ENCODE data around the gene ZFP62. TPM values are rescaled to one million over a fixed set of nuclear protein-coding genes. Genes with fewer than 3 reads are reported as not detected.

The ZFP62 gene
- total and polyA plus RNA-seq, 2 of the 8 experiments (the other 6 are each of a cell fraction or from before 2014, with no cell fraction given) = 9.3 to 38.5 TPM

DNA sequence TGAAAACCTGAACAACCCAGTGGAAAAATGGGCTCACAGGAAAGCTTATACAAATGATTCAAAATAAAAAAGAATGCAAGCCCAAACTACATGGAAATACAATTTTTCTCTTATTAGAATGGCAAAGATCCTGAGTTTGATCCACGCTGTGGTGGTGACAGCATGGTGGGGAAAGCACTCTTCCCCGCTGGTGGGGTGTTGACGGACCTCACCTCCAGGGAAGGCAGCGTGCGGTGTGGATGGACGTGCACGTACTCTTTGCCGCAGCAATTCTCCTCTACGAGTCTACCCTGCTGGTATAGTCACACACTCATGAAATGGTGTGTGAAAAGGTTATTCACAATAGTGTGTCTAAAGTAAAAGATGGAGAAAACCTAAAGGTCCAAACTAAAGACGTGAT is 5.9 kb upstream of the ZFP62 start:
- Histone ChIP-seq H2BK120ac (replicated peaks; ENCODE audit: low read depth, low read length) (no peak overlapping the region), H3K36me3 (ENCODE audit: control insufficient read depth in 2 of 4, insufficient read depth in 4 of 4, low read length in 3 of 4) (no peaks in the 10 kb centered on the region), H3K4me2 (ENCODE audit: insufficient read depth in 1 of 2, low read depth in 2 of 2, low read length in 2 of 2) (no peak overlapping the region), H3K23me2 (ENCODE audit: low read depth, low read length) (no peaks in the 10 kb centered on the region), H3K79me1 (ENCODE audit: low read depth, low read length) (no peaks in the 10 kb centered on the region), H3K56ac (replicated peaks; ENCODE audit: insufficient read length, low read depth, low read length) (no peak overlapping the region), H3K23ac (ENCODE audit: insufficient read length) (no peak overlapping the region), H2AFZ (ENCODE audit: low read length) (no peak overlapping the region), H2BK20ac (ENCODE audit: low read length) (no peak overlapping the region), H3K27me3 (replicated peaks in 1 of 4; ENCODE audit: control insufficient read depth in 3 of 4, extremely low read depth in 1 of 4, insufficient read depth in 3 of 4, low read length in 3 of 4) (no peaks in the 10 kb centered on the region), H4K20me1 (replicated peaks in 1 of 2; ENCODE audit: control insufficient read depth in 1 of 2, insufficient read depth in 2 of 2, low read length in 2 of 2) (no peaks in the 10 kb centered on the region), H4K8ac (ENCODE audit: extremely low read depth, insufficient read depth, low read length) (no peak overlapping the region), H3K14ac (ENCODE audit: insufficient read length) (no peak overlapping the region), H2BK15ac (ENCODE audit: low read length) (no peak overlapping the region), H3K27ac (ENCODE audit: low read depth, low read length) (no peak overlapping the region), H3K18ac (ENCODE audit: extremely low read depth, low read length) (no peak overlapping the region), H2AK5ac (ENCODE audit: low read depth, low read length) (no peak overlapping the region), H3K4me1 (replicated peaks in 1 of 4; ENCODE audit: control insufficient read depth in 3 of 4, insufficient read depth in 4 of 4, low read length in 3 of 4) (peaks cover 0 to 8% (median 0%) of the 10 kb centered on the region in 4 experiments; a peak in 2 of 7 replicates), H2BK5ac (ENCODE audit: low read depth, low read length) (no peak overlapping the region), H3K79me2 (ENCODE audit: control insufficient read depth in 1 of 2, insufficient read depth in 2 of 2, low read length in 2 of 2) (no peaks in the 10 kb centered on the region), H3K9me3 (ENCODE audit: insufficient read depth in 2 of 2, low read depth in 1 of 2, low read length in 1 of 2) (no peaks in the 10 kb centered on the region), H4K5ac (ENCODE audit: insufficient read length, low read depth, low read length) (no peak overlapping the region), H3K9ac (replicated peaks in 1 of 4; ENCODE audit: extremely low read depth in 1 of 4, low read depth in 3 of 4, low read length in 3 of 4) (no peak overlapping the region), H2BK12ac (ENCODE audit: low read depth, low read length) (no peak overlapping the region), H3K4me3 (ENCODE audit: extremely low read depth in 1 of 4, insufficient read depth in 2 of 4, low read depth in 3 of 4, low read length in 4 of 4) (no peak overlapping the region), H3K4ac (replicated peaks; ENCODE audit: insufficient read length, low read depth, low read length) (no peak overlapping the region), H4K91ac (replicated peaks; ENCODE audit: insufficient read length, low read length) (no peak overlapping the region)
- ChIA-PET POLR2A (ENCODE audit: partially characterized antibody) (no interaction called here), CTCF (ENCODE audit: partially characterized antibody) (interaction anchor here (0.7 to 4.2 kb wide), 6 partner anchors 167 to 399 kb away, joined by 3 to 15 read pairs (median 4); no protein-coding TSS in a partner anchor)
- DNase-seq (ENCODE audit: low read depth in 1 of 2, low spot score in 2 of 2) = no peak
- TF ChIP-seq PHF8 (conservative IDR thresholded peaks at IDR 0.05; ENCODE audit: low read depth, low read length) (no peak), TCF12 (IDR thresholded peaks at IDR 0.05; ENCODE audit: low read depth, low read length) (no peak), EZH2 (IDR thresholded peaks at IDR 0.05; ENCODE audit: low read depth, low read length, severe bottlenecking) (no peak), TEAD4 (IDR thresholded peaks at IDR 0.05; ENCODE audit: low read depth, low read length) (no peak), SP1 (IDR thresholded peaks at IDR 0.05; ENCODE audit: low read depth, low read length) (no peak), SIX5 (IDR thresholded peaks at IDR 0.05; ENCODE audit: low read depth, low read length) (no peak), SIRT6 (IDR thresholded peaks at IDR 0.05; ENCODE audit: low read length) (no peak), GTF2F1 (IDR thresholded peaks at IDR 0.05; ENCODE audit: borderline replicate concordance, low read depth, low read length) (no peak), SAP30 (IDR thresholded peaks at IDR 0.05; ENCODE audit: insufficient read depth, insufficient replicate concordance, low read length) (no peak), RNF2 (IDR thresholded peaks at IDR 0.05; ENCODE audit: borderline replicate concordance, low read depth, low read length, missing control alignments, poor library complexity, severe bottlenecking) (no peak), SP2 (IDR thresholded peaks at IDR 0.05; ENCODE audit: low read length) (no peak)
- TF ChIP-seq, protein P1, sequence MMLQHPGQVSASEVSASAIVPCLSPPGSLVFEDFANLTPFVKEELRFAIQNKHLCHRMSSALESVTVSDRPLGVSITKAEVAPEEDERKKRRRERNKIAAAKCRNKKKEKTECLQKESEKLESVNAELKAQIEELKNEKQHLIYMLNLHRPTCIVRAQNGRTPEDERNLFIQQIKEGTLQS (IDR thresholded peaks at IDR 0.05; ENCODE audit: insufficient read depth, low read depth, low read length) = no peak
- TF ChIP-seq, protein P2, sequence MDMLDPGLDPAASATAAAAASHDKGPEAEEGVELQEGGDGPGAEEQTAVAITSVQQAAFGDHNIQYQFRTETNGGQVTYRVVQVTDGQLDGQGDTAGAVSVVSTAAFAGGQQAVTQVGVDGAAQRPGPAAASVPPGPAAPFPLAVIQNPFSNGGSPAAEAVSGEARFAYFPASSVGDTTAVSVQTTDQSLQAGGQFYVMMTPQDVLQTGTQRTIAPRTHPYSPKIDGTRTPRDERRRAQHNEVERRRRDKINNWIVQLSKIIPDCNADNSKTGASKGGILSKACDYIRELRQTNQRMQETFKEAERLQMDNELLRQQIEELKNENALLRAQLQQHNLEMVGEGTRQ (IDR thresholded peaks at IDR 0.05; ENCODE audit: low read length) = no peak
- FAIRE-seq = no peak
- 92% methylated on average over 10 of the region's 10 CpGs; no CpG with 5 or more reads in 1 of the 2 experiments for WGBS, 2 experiments (ENCODE audit: extremely low coverage in 1 of 2, insufficient coverage in 1 of 2, insufficient read length in 1 of 2, insufficient replicate concordance in 2 of 2, low coverage in 1 of 2, low lambda C conversion rate in 2 of 2, missing lambda C conversion rate in 1 of 2)

Data from H1 (cell line).